SU-DHL-6 (cell line): ENCODE data around the gene KIF16B.

ENCODE experiments used
- EZH2phosphoT487 ChIP-seq: fragments of 200-600 bp; sonication (generic), shearing (Covaris generic); conservative IDR thresholded peaks from 2 replicates; pipeline ENCODE4 v1.6.1; 2018; ENCODE audit warnings: mild to moderate bottlenecking, antibody characterized with exemption, low read length, moderate library complexity, mixed read lengths
- TF ChIP-seq, protein P1 (sequence below): fragments of 200-600 bp; sonication (generic); IDR thresholded peaks from one replicate; pipeline ENCODE4 v1.5.1; 2017; ENCODE audit warnings: antibody characterized with exemption, mild to moderate bottlenecking, low read length, moderate library complexity; ENCODE audit not compliant: insufficient read depth, poor library complexity, severe bottlenecking

DNA sequence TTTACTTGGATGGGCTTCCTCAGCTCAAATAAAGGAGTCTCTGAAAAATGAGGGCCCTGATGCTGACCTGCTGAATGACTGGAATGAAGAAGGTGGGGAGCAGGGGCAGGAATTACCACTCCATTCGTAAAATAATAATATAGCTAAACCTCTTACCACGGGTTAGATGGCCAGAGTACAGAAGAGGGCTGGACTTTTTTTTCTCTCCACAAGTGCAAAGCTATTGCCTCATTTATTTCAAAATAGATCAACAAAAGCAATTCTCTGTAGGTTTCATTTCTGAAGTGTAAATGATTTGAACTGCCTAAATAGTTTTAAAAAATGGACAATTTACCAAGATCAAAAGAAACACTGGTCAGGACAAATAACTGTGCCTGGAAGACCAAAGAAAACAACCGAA, 256.7 kb downstream of the KIF16B start:
- TF ChIP-seq, protein P1, sequence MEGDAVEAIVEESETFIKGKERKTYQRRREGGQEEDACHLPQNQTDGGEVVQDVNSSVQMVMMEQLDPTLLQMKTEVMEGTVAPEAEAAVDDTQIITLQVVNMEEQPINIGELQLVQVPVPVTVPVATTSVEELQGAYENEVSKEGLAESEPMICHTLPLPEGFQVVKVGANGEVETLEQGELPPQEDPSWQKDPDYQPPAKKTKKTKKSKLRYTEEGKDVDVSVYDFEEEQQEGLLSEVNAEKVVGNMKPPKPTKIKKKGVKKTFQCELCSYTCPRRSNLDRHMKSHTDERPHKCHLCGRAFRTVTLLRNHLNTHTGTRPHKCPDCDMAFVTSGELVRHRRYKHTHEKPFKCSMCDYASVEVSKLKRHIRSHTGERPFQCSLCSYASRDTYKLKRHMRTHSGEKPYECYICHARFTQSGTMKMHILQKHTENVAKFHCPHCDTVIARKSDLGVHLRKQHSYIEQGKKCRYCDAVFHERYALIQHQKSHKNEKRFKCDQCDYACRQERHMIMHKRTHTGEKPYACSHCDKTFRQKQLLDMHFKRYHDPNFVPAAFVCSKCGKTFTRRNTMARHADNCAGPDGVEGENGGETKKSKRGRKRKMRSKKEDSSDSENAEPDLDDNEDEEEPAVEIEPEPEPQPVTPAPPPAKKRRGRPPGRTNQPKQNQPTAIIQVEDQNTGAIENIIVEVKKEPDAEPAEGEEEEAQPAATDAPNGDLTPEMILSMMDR, result no peak
- TF ChIP-seq EZH2phosphoT487, result no peak
